Measurements from ENCODE around the gene PLEKHG1.

Gene PLEKHG1

GRCh38 chr6:150599199-150600009 lies at the start of gene PLEKHG1:
Gene PLEKHG1 (plus strand): TSS chr6:150599885. CDS start chr6:150733682, 133,797 bp downstream.
- DNase-seq = peak; percentile 57 to 66

- DNase-seq = no peak
Observed at GRCh38 chr6:150550244-150550643, 49.4 kb upstream of the PLEKHG1 start.

- no peak for DNase-seq
Observed at GRCh38 chr6:150557043-150557599, 42.6 kb upstream of the PLEKHG1 start.

GRCh38 chr6:150560004-150560883 lies 39.4 kb upstream of the PLEKHG1 start:
- no peak for DNase-seq

- DNase-seq = no peak
Observed at GRCh38 chr6:150560884-150561219, 38.8 kb upstream of the PLEKHG1 start.

GRCh38 chr6:150565945-150566344 lies 33.7 kb upstream of the PLEKHG1 start:
- DNase-seq = no peak

GRCh38 chr6:150566486-150566885 lies 33.2 kb upstream of the PLEKHG1 start:
- DNase-seq = no peak

- DNase-seq = no peak
Observed at GRCh38 chr6:150567380-150567779, 32.3 kb upstream of the PLEKHG1 start.

- no peak for DNase-seq
Observed at GRCh38 chr6:150567823-150568383, 31.8 kb upstream of the PLEKHG1 start.

GRCh38 chr6:150568560-150568959 lies 31.1 kb upstream of the PLEKHG1 start:
- no peak for DNase-seq

GRCh38 chr6:150569161-150569560 lies 30.5 kb upstream of the PLEKHG1 start:
- no peak for DNase-seq

GRCh38 chr6:150573041-150573681 lies 26.5 kb upstream of the PLEKHG1 start:
- DNase-seq = no peak

- DNase-seq = no peak
Observed at GRCh38 chr6:150575836-150576235, 23.8 kb upstream of the PLEKHG1 start.

- DNase-seq = no peak
Observed at GRCh38 chr6:150576651-150577226, 22.9 kb upstream of the PLEKHG1 start.

- DNase-seq = no peak
Observed at GRCh38 chr6:150579611-150580010, 20.1 kb upstream of the PLEKHG1 start.

GRCh38 chr6:150580489-150580888 lies 19.2 kb upstream of the PLEKHG1 start:
- DNase-seq = no peak

GRCh38 chr6:150584065-150584464 lies 15.6 kb upstream of the PLEKHG1 start:
- DNase-seq = no peak

GRCh38 chr6:150584596-150584995 lies 15.1 kb upstream of the PLEKHG1 start:
- DNase-seq = no peak

GRCh38 chr6:150586850-150587359 lies 12.8 kb upstream of the PLEKHG1 start:
- no peak for DNase-seq

- DNase-seq = no peak
Observed at GRCh38 chr6:150587637-150588036, 12.0 kb upstream of the PLEKHG1 start.

- no peak for DNase-seq
Observed at GRCh38 chr6:150588888-150589499, 10.7 kb upstream of the PLEKHG1 start.

- DNase-seq = no peak
Observed at GRCh38 chr6:150589852-150590251, 9.8 kb upstream of the PLEKHG1 start.
